HepG2 (cell line): Measurements from ENCODE around the gene MVK. TPM values are rescaled to one million over a fixed set of nuclear protein-coding genes. Genes with fewer than 3 reads are reported as not detected.
A peak's percentile ranks its signal among the peaks of the same experiment; 100 is the strongest.

ENCODE experiments used
- CREM ChIP-seq, 2 experiments: sonication (generic) in 1 of 2; formaldehyde crosslinking in 1 of 2; IDR thresholded peaks; 2 replicates each; pipeline versions ENCODE4 v1.4.0 to v1.6.1; 2016 to 2020; ENCODE audit warnings: antibody characterized with exemption in 1 of 2, mild to moderate bottlenecking in 1 of 2, missing genetic modification reagents in 1 of 2
- HDAC1 ChIP-seq: sonication (generic); formaldehyde crosslinking; IDR thresholded peaks from 2 replicates; pipeline ENCODE4 v1.5.1; 2020; ENCODE audit warnings: mild to moderate bottlenecking, missing genetic modification reagents
- MED8 ChIP-seq: sonication (generic); formaldehyde crosslinking; IDR thresholded peaks from 2 replicates; pipeline ENCODE4 v1.8.1; 2023; ENCODE audit warnings: mild to moderate bottlenecking, missing genetic modification reagents; ENCODE audit not compliant: insufficient replicate concordance
- MIER3 ChIP-seq: IDR thresholded peaks from 2 replicates; pipeline ENCODE4 v1.6.1; 2016; ENCODE audit warnings: missing compliant biosample characterization, borderline replicate concordance
- RBM22 ChIP-seq: fragments of 200-400 bp; formaldehyde crosslinking; optimal IDR thresholded peaks from 2 replicates; pipeline ENCODE3; 2017; ENCODE audit warnings: mild to moderate bottlenecking, low read length, moderate library complexity
- RXRB ChIP-seq: IDR thresholded peaks from 2 replicates; pipeline ENCODE4 v1.6.1; 2016; ENCODE audit warnings: borderline replicate concordance, missing genetic modification reagents, missing compliant biosample characterization
- STAT5B ChIP-seq: sonication (generic); formaldehyde crosslinking; IDR thresholded peaks from 2 replicates; pipeline ENCODE4 v1.4.0; 2020; ENCODE audit warnings: missing genetic modification reagents
- SUZ12 ChIP-seq: fragments of 150-350 bp; IDR thresholded peaks from 2 replicates; pipeline ENCODE4 v1.6.1; 2014; ENCODE audit warnings: low read depth, low read length
- YEATS4 ChIP-seq: sonication (generic); formaldehyde crosslinking; IDR thresholded peaks from 2 replicates; pipeline ENCODE4 v1.4.0; 2020; ENCODE audit warnings: missing genetic modification reagents, borderline replicate concordance
- ZNF3 ChIP-seq: IDR thresholded peaks from 2 replicates; pipeline ENCODE4 v1.7.0; 2017; ENCODE audit warnings: inconsistent platforms
- ZNF605 ChIP-seq: sonication (generic); formaldehyde crosslinking; IDR thresholded peaks from 2 replicates; pipeline ENCODE4 v1.8.0; 2022; ENCODE audit warnings: mild to moderate bottlenecking, missing genetic modification reagents
- ZNF775 ChIP-seq: sonication (generic); formaldehyde crosslinking; IDR thresholded peaks from 2 replicates; pipeline ENCODE4 v1.4.0; 2020; ENCODE audit warnings: missing genetic modification reagents, mild to moderate bottlenecking, moderate library complexity, borderline replicate concordance
- ZSCAN21 ChIP-seq: sonication (generic); formaldehyde crosslinking; IDR thresholded peaks from 2 replicates; pipeline ENCODE4 v1.8.0; 2022; ENCODE audit warnings: mild to moderate bottlenecking, missing genetic modification reagents, moderate library complexity, borderline replicate concordance
- ZSCAN22 ChIP-seq: sonication (generic); formaldehyde crosslinking; IDR thresholded peaks from 2 replicates; pipeline ENCODE4 v1.4.0; 2020; ENCODE audit warnings: mild to moderate bottlenecking, missing genetic modification reagents
- polyA plus RNA-seq, 8 experiments: library from polyadenylated mRNA; depleted of rRNA in 3 of 8; stranded (reverse) in 7 of 8; unstranded in 1 of 8; fragments of >200 nt; fragmentation: Illumina TruSeq in 4 of 8; extraction: Trizol in 4 of 8; gene quantifications; 2 replicates each; pipeline versions ENCODE4 v1.2.1 to v1.2.3, GENCODE V29; 2011 to 2016; ENCODE audit warnings: low read depth in 4 of 8, missing spikeins in 1 of 8, mixed read lengths in 1 of 8; ENCODE audit not compliant: insufficient read depth in 1 of 8
- total RNA-seq, 5 experiments: library from RNA; depleted of rRNA; stranded (reverse); fragments of >200 nt; fragmentation: Illumina TruSeq; extraction: Trizol; gene quantifications; 2 replicates each; pipeline ENCODE4 v1.2.3, GENCODE V29; 2016; ENCODE audit warnings: low read depth in 1 of 5
- TF ChIP-seq, protein P1 (sequence below): IDR thresholded peaks from 2 replicates; pipeline ENCODE4 v1.6.1; 2016; ENCODE audit warnings: mild to moderate bottlenecking, missing biosample characterization, missing genetic modification reagents
- TF ChIP-seq, protein P2 (sequence below): sonication (generic); formaldehyde crosslinking; IDR thresholded peaks from 2 replicates; pipeline ENCODE4 v1.5.0; 2020; ENCODE audit warnings: missing genetic modification reagents, mild to moderate bottlenecking, borderline replicate concordance
- TF ChIP-seq, protein P3 (sequence below): sonication (generic); formaldehyde crosslinking; IDR thresholded peaks from 2 replicates; pipeline ENCODE4 v1.8.0; 2022; ENCODE audit warnings: mild to moderate bottlenecking, missing genetic modification reagents; ENCODE audit not compliant: insufficient replicate concordance
- TF ChIP-seq, protein P4 (sequence below): sonication (generic); formaldehyde crosslinking; IDR thresholded peaks from 2 replicates; pipeline ENCODE4; 2020; ENCODE audit warnings: missing genetic modification reagents, mild to moderate bottlenecking, borderline replicate concordance
- TF ChIP-seq, protein P5 (sequence below): sonication (generic); formaldehyde crosslinking; IDR thresholded peaks from 2 replicates; pipeline ENCODE4 v1.4.0; 2020; ENCODE audit warnings: mild to moderate bottlenecking, missing genetic modification reagents

The MVK gene
- total and polyA plus RNA-seq, 2 of the 13 experiments (the other 11 are each of a cell fraction or from before 2014, with no cell fraction given) = 11.6 to 66.9 TPM

DNA sequence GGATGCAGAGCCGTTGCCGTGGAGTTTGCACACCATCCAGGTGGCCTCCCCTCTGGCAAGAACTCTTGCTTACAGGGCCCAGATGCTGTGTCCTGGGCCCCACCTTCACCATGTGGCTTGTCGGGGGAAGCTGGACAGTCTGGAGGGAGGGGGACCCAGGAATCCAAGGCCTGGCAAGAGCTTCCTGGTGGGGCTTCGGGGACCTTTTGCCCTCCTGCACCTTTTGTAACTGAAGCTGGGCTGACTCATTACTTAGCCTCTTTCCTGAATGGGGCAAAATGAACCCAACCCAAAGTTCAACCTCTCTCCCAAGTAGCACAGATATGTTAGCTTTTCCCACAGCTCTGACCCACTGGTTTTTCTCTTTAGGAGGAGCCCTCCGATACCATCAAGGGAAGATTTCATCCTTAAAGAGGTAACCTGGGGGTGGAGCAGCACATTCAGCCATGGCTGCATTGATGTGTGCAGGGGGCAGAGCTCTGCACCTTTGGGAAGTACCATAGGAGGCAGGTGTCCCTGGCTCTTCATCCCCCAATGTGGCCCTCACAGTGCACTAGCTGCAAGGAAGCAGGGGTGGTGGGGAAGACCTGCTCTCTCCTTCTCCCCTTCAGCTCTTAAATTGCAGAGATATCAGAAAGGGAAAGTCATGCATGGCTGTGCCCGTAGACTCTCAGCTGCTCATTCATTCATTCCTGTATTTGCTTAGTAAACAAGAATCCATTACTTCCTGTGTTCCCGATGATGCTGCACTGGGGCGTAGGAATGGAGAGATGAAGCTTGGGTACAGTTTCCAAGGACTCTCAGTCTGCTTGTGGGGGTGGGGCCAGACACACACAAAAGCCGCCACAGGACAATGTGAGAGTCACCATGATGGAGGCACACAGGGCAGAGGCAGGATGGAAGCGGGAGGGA, 13.0 kb downstream of the MVK start (continued):
- no peak for TF ChIP-seq SUZ12
- TF ChIP-seq ZSCAN21 (CRISPR knock-in tag) = no peak
- TF ChIP-seq, protein P1, sequence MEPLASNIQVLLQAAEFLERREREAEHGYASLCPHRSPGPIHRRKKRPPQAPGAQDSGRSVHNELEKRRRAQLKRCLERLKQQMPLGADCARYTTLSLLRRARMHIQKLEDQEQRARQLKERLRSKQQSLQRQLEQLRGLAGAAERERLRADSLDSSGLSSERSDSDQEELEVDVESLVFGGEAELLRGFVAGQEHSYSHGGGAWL (CRISPR knock-in tag) = no peak
- TF ChIP-seq, protein P2, sequence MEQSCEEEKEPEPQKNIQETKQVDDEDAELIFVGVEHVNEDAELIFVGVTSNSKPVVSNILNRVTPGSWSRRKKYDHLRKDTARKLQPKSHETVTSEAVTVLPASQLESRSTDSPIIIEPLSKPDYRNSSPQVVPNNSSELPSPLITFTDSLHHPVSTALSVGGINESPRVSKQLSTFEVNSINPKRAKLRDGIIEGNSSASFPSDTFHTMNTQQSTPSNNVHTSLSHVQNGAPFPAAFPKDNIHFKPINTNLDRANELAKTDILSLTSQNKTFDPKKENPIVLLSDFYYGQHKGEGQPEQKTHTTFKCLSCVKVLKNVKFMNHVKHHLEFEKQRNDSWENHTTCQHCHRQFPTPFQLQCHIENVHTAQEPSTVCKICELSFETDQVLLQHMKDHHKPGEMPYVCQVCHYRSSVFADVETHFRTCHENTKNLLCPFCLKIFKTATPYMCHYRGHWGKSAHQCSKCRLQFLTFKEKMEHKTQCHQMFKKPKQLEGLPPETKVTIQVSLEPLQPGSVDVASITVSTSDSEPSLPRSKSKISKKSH (CRISPR knock-in tag) = no peak
- TF ChIP-seq MIER3 (CRISPR knock-in tag) = no peak; the same call in 1 of the 2 replicates
- TF ChIP-seq RBM22 = no peak
- TF ChIP-seq, protein P3, sequence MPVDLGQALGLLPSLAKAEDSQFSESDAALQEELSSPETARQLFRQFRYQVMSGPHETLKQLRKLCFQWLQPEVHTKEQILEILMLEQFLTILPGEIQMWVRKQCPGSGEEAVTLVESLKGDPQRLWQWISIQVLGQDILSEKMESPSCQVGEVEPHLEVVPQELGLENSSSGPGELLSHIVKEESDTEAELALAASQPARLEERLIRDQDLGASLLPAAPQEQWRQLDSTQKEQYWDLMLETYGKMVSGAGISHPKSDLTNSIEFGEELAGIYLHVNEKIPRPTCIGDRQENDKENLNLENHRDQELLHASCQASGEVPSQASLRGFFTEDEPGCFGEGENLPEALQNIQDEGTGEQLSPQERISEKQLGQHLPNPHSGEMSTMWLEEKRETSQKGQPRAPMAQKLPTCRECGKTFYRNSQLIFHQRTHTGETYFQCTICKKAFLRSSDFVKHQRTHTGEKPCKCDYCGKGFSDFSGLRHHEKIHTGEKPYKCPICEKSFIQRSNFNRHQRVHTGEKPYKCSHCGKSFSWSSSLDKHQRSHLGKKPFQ = no peak
- no peak for TF ChIP-seq MED8 (CRISPR knock-in tag)
- no peak for TF ChIP-seq ZNF605 (CRISPR knock-in tag)
- TF ChIP-seq HDAC1 (CRISPR knock-in tag) = peak; percentile 50
- TF ChIP-seq ZNF3 = no peak
- peak; percentile 21; the same call in 1 of the 2 replicates for TF ChIP-seq RXRB
- no peak for TF ChIP-seq ZNF775 (CRISPR knock-in tag)
- TF ChIP-seq, protein P4, sequence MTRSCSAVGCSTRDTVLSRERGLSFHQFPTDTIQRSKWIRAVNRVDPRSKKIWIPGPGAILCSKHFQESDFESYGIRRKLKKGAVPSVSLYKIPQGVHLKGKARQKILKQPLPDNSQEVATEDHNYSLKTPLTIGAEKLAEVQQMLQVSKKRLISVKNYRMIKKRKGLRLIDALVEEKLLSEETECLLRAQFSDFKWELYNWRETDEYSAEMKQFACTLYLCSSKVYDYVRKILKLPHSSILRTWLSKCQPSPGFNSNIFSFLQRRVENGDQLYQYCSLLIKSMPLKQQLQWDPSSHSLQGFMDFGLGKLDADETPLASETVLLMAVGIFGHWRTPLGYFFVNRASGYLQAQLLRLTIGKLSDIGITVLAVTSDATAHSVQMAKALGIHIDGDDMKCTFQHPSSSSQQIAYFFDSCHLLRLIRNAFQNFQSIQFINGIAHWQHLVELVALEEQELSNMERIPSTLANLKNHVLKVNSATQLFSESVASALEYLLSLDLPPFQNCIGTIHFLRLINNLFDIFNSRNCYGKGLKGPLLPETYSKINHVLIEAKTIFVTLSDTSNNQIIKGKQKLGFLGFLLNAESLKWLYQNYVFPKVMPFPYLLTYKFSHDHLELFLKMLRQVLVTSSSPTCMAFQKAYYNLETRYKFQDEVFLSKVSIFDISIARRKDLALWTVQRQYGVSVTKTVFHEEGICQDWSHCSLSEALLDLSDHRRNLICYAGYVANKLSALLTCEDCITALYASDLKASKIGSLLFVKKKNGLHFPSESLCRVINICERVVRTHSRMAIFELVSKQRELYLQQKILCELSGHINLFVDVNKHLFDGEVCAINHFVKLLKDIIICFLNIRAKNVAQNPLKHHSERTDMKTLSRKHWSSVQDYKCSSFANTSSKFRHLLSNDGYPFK (CRISPR knock-in tag) = peak; percentile 85; the same call in 1 of the 2 replicates
- TF ChIP-seq, protein P5, sequence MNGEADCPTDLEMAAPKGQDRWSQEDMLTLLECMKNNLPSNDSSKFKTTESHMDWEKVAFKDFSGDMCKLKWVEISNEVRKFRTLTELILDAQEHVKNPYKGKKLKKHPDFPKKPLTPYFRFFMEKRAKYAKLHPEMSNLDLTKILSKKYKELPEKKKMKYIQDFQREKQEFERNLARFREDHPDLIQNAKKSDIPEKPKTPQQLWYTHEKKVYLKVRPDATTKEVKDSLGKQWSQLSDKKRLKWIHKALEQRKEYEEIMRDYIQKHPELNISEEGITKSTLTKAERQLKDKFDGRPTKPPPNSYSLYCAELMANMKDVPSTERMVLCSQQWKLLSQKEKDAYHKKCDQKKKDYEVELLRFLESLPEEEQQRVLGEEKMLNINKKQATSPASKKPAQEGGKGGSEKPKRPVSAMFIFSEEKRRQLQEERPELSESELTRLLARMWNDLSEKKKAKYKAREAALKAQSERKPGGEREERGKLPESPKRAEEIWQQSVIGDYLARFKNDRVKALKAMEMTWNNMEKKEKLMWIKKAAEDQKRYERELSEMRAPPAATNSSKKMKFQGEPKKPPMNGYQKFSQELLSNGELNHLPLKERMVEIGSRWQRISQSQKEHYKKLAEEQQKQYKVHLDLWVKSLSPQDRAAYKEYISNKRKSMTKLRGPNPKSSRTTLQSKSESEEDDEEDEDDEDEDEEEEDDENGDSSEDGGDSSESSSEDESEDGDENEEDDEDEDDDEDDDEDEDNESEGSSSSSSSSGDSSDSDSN (CRISPR knock-in tag) = no peak
- no peak for TF ChIP-seq YEATS4
- no peak for TF ChIP-seq STAT5B (CRISPR knock-in tag)
- TF ChIP-seq ZSCAN22 (CRISPR knock-in tag) = no peak
- TF ChIP-seq CREM (IDR thresholded peaks at IDR 0.05) = peak; percentile 39; the same call in 1 of the 2 replicates
- no peak for TF ChIP-seq CREM (CRISPR knock-in tag; IDR thresholded peaks at IDR 0.05)
